Glomerular visceral epithelial cell (primary cell): ENCODE measurements around the gene YPEL4.
"Not testable (repeated sequence)": the region's sequence is repeated elsewhere in the genome, so short reads cannot be mapped to it uniquely, and the experiment has no call there.

Experiments
- DNase-seq: peaks from one replicate; pipeline ENCODE4 v3.0.0-alpha.2; 2016; ENCODE audit errors: extremely low spot score

Gene YPEL4

GRCh38 chr11:57649826-57650738, at the start of gene YPEL4:
YPEL4 (minus strand) TSS chr11:57649912; CDS start chr11:57647107, 2,805 bp downstream.
- peak; percentile 76 for DNase-seq

- DNase-seq = no peak
Measured at GRCh38 chr11:57698843-57699365, 49.2 kb upstream of the YPEL4 start.

GRCh38 chr11:57690474-57690873, 40.8 kb upstream of the YPEL4 start:
- not testable (repeated sequence) for DNase-seq

GRCh38 chr11:57681168-57681567, 31.5 kb upstream of the YPEL4 start:
- DNase-seq = no peak

GRCh38 chr11:57680552-57680874, 30.8 kb upstream of the YPEL4 start:
- peak; percentile 51 for DNase-seq

- DNase-seq = no peak
Measured at GRCh38 chr11:57679396-57679795, 29.7 kb upstream of the YPEL4 start.

GRCh38 chr11:57675176-57675941, 25.6 kb upstream of the YPEL4 start:
- no peak for DNase-seq

GRCh38 chr11:57674251-57674650, 24.5 kb upstream of the YPEL4 start:
- peak; percentile 58 for DNase-seq

- peak; percentile 11 for DNase-seq
Measured at GRCh38 chr11:57668434-57668782, 18.7 kb upstream of the YPEL4 start.

GRCh38 chr11:57667736-57668433, 18.2 kb upstream of the YPEL4 start, which contains the start of gene ZDHHC5:
ZDHHC5 (plus strand) TSS chr11:57668114; CDS start chr11:57673091, 4,977 bp downstream.
- DNase-seq = peak; percentile 99

- peak; percentile 98 for DNase-seq
Measured at GRCh38 chr11:57667117-57667735, 17.5 kb upstream of the YPEL4 start.

GRCh38 chr11:57663975-57664374, 14.3 kb upstream of the YPEL4 start:
- DNase-seq = no peak

- DNase-seq = peak; percentile 25
Measured at GRCh38 chr11:57662893-57663292, 13.2 kb upstream of the YPEL4 start.

- no peak for DNase-seq
Measured at GRCh38 chr11:57659669-57660068, 10.0 kb upstream of the YPEL4 start.

- DNase-seq = no peak
Measured at GRCh38 chr11:57658023-57658361, 8.3 kb upstream of the YPEL4 start.

- DNase-seq = peak; percentile 97
Measured at GRCh38 chr11:57657194-57658022, 7.7 kb upstream of the YPEL4 start, which contains the start of gene CLP1. CLP1 (plus strand) TSS chr11:57657762; CDS start chr11:57659477, 1,715 bp downstream.

- DNase-seq = no peak
Measured at GRCh38 chr11:57656885-57657193, 7.1 kb upstream of the YPEL4 start.

GRCh38 chr11:57653163-57653562, 3.5 kb upstream of the YPEL4 start:
- DNase-seq = no peak

- DNase-seq = no peak
Measured at GRCh38 chr11:57652662-57653061, 3.0 kb upstream of the YPEL4 start.

- not testable (repeated sequence) for DNase-seq
Measured at GRCh38 chr11:57652230-57652629, 2.5 kb upstream of the YPEL4 start.

GRCh38 chr11:57651408-57651807, 1.7 kb upstream of the YPEL4 start:
- DNase-seq = no peak
